ENCODE results near the gene MAP7D1.

The MAP7D1 gene

DNA sequence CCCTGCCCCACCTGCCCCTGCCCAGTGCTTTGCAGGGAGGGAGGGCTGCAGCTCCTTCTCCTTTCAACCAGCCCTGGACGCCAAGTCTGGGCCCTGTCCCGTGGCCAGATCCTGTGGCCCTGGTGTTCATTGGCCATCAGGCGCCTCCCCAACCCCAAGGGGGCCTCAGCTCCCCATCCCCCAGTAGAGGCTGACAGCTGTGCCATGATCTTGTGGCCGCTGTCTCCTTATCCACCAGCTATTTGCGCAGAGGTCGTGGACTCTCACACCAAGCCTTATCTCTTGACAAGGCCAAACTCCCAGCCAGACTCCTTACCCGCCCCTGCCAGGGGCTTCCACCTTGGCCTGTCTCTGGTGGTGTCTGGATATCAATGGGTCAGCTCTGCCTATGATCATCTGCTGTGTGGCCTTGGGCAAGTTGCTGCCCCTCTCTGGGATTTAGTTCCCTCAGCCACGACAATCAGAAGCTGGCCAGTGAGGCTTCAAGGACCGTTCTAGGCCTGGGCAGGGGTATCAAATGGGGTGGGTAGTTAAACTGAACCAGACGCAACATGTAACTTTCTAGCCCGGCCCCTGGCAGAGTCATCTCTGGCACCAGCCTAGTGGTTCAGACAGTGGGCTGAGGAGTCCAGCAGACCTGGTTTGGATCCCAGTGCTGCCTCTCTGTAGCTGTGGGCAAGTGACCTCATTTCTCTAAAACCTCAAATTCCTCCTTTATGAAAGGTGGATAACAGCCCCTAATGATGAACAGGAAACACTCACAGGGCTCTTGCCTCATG is 27.6 kb upstream of the MAP7D1 start:
- H2AFZ ChIP-seq (ENCODE audit: low read depth, low read length), result no peak overlapping the region
- H3K4me1 ChIP-seq (ENCODE audit: low read length), result peaks cover 9% of the 10 kb centered on the region
- H3K9me3 ChIP-seq (ENCODE audit: insufficient read depth, low read length), result no peaks in the 10 kb centered on the region
- H4K20me1 ChIP-seq (ENCODE audit: insufficient read depth, low read length), result no peaks in the 10 kb centered on the region
- no peak overlapping the region for H3K4me3 ChIP-seq (ENCODE audit: low read length)
- TF ChIP-seq, protein P1, sequence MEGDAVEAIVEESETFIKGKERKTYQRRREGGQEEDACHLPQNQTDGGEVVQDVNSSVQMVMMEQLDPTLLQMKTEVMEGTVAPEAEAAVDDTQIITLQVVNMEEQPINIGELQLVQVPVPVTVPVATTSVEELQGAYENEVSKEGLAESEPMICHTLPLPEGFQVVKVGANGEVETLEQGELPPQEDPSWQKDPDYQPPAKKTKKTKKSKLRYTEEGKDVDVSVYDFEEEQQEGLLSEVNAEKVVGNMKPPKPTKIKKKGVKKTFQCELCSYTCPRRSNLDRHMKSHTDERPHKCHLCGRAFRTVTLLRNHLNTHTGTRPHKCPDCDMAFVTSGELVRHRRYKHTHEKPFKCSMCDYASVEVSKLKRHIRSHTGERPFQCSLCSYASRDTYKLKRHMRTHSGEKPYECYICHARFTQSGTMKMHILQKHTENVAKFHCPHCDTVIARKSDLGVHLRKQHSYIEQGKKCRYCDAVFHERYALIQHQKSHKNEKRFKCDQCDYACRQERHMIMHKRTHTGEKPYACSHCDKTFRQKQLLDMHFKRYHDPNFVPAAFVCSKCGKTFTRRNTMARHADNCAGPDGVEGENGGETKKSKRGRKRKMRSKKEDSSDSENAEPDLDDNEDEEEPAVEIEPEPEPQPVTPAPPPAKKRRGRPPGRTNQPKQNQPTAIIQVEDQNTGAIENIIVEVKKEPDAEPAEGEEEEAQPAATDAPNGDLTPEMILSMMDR (IDR thresholded peaks at IDR 0.05; ENCODE audit: low read depth, low read length), result no peak
- no peak for TF ChIP-seq EZH2phosphoT487 (IDR thresholded peaks at IDR 0.05; ENCODE audit: low read depth)
- H3K36me3 ChIP-seq (replicated peaks; ENCODE audit: low read depth, low read length), result no peaks in the 10 kb centered on the region
- no peak overlapping the region for H3K27ac ChIP-seq (ENCODE audit: low read length)
- H3K27me3 ChIP-seq (ENCODE audit: low read depth, low read length), result no peaks in the 10 kb centered on the region
- H3K9ac ChIP-seq (ENCODE audit: low read length), result no peak overlapping the region
- H3K79me2 ChIP-seq (ENCODE audit: low read length), result no peaks in the 10 kb centered on the region
- no peak overlapping the region for H3K4me2 ChIP-seq (ENCODE audit: low read length)

DNA sequence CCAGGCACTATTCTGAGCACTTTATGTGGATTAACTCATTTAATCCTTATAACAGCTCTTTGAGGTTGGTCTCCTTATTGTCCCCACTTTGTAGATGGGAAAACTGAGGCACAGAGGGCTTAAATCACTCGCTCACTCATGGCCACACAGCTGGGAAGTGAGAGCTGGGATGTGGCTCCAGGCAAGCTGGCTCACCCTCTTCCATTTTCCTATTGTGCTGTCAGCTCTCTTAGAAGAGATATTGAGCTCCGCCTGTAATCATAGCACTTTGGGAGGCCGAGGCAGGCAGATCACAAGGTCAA is 27.1 kb upstream of the MAP7D1 start:
- Histone ChIP-seq H3K79me2 (ENCODE audit: low read length) (no peaks in the 10 kb centered on the region), H3K36me3 (replicated peaks; ENCODE audit: low read depth, low read length) (no peaks in the 10 kb centered on the region), H3K27ac (ENCODE audit: low read length) (no peak overlapping the region), H3K27me3 (ENCODE audit: low read depth, low read length) (no peaks in the 10 kb centered on the region), H2AFZ (ENCODE audit: low read depth, low read length) (no peak overlapping the region), H3K4me1 (ENCODE audit: low read length) (peaks cover 3% of the 10 kb centered on the region), H3K9me3 (ENCODE audit: insufficient read depth, low read length) (no peaks in the 10 kb centered on the region), H3K9ac (ENCODE audit: low read length) (no peak overlapping the region), H3K4me3 (ENCODE audit: low read length) (no peak overlapping the region), H3K4me2 (ENCODE audit: low read length) (no peak overlapping the region), H4K20me1 (ENCODE audit: insufficient read depth, low read length) (no peaks in the 10 kb centered on the region)
- TF ChIP-seq EZH2phosphoT487 (IDR thresholded peaks at IDR 0.05; ENCODE audit: low read depth), result no peak
- TF ChIP-seq, protein P1 (IDR thresholded peaks at IDR 0.05; ENCODE audit: low read depth, low read length), result no peak

DNA sequence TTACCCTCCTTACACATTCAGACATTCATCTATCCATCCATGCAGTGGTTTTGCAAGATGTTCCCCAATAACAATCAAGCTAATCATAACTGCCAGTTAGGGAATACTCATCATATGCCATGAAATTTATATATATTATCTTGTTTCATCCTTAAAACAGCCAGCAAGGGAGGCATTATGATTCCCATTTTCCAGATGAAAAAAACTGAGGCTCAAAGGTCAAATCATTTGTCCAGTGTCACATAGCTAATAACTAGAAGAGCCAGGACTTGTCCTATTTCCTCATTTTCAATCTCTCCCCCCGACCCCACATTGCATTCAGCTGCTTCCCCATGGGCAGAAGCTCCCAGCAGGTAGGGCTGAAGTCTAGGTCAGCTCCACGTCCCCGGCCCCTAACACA is 23.9 kb upstream of the MAP7D1 start:
- H3K9ac ChIP-seq (ENCODE audit: low read length), result no peak overlapping the region
- TF ChIP-seq, protein P1 (IDR thresholded peaks at IDR 0.05; ENCODE audit: low read depth, low read length), result no peak
- no peak for TF ChIP-seq EZH2phosphoT487 (IDR thresholded peaks at IDR 0.05; ENCODE audit: low read depth)
- no peaks in the 10 kb centered on the region for H3K27me3 ChIP-seq (ENCODE audit: low read depth, low read length)
- no peak overlapping the region for H2AFZ ChIP-seq (ENCODE audit: low read depth, low read length)
- no peaks in the 10 kb centered on the region for H3K79me2 ChIP-seq (ENCODE audit: low read length)
- no peak overlapping the region for H3K4me2 ChIP-seq (ENCODE audit: low read length)
- H3K4me3 ChIP-seq (ENCODE audit: low read length), result no peak overlapping the region
- no peaks in the 10 kb centered on the region for H3K36me3 ChIP-seq (replicated peaks; ENCODE audit: low read depth, low read length)
- no peaks in the 10 kb centered on the region for H3K9me3 ChIP-seq (ENCODE audit: insufficient read depth, low read length)
- H3K4me1 ChIP-seq (ENCODE audit: low read length), result no peaks in the 10 kb centered on the region
- no peaks in the 10 kb centered on the region for H4K20me1 ChIP-seq (ENCODE audit: insufficient read depth, low read length)
- H3K27ac ChIP-seq (ENCODE audit: low read length), result no peak overlapping the region

DNA sequence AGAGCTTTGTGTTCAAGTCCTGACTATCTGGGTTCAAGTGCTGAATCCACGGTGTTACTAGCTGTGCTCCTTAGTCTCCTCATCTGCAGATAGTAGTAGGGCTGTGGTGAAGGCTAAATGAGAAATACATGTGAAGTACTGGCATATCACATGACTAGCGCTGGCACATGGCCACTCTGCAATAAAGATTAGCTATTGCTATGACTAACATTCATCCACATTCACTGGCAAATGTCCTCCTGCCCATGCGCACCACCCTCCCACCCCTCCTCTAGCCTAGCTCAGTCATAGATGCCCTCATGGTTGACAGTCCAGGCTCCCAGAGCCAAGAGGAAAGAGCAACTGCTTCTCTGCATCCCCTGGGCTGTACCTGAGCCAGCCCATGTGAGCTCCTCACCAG is 22.5 kb upstream of the MAP7D1 start:
- no peaks in the 10 kb centered on the region for H4K20me1 ChIP-seq (ENCODE audit: insufficient read depth, low read length)
- no peak overlapping the region for H2AFZ ChIP-seq (ENCODE audit: low read depth, low read length)
- H3K4me3 ChIP-seq (ENCODE audit: low read length), result no peak overlapping the region
- no peak for TF ChIP-seq EZH2phosphoT487 (IDR thresholded peaks at IDR 0.05; ENCODE audit: low read depth)
- TF ChIP-seq, protein P1 (IDR thresholded peaks at IDR 0.05; ENCODE audit: low read depth, low read length), result no peak
- no peaks in the 10 kb centered on the region for H3K4me1 ChIP-seq (ENCODE audit: low read length)
- no peaks in the 10 kb centered on the region for H3K79me2 ChIP-seq (ENCODE audit: low read length)
- no peaks in the 10 kb centered on the region for H3K9me3 ChIP-seq (ENCODE audit: insufficient read depth, low read length)
- no peak overlapping the region for H3K27ac ChIP-seq (ENCODE audit: low read length)
- no peaks in the 10 kb centered on the region for H3K36me3 ChIP-seq (replicated peaks; ENCODE audit: low read depth, low read length)
- no peak overlapping the region for H3K4me2 ChIP-seq (ENCODE audit: low read length)
- no peaks in the 10 kb centered on the region for H3K27me3 ChIP-seq (ENCODE audit: low read depth, low read length)
- no peak overlapping the region for H3K9ac ChIP-seq (ENCODE audit: low read length)

Measured in OCI-LY3 (cell line).